Gastroesophageal sphincter (tissue), 4 donors: Measurements from ENCODE around the gene CSF1. TPM values are rescaled to one million over a fixed set of nuclear protein-coding genes. Genes with fewer than 3 reads are reported as not detected.
A peak's percentile ranks its signal among the peaks of the same experiment; 100 is the strongest.

Experiments used
- ATAC-seq: fragments of 150-250 bp; one replicate; pipeline ENCODE4 v1.9.1; 2016; ENCODE audit warnings: mild to moderate bottlenecking, moderate library complexity
- H3K27ac ChIP-seq, 4 donors: fragments of 200-600 bp; sonication (generic) in 3 of 4; 1 replicate in 3 of 4; 2 replicates in 1 of 4; pipeline ENCODE4 v1.5.1; 2016 to 2019
- H3K27me3 ChIP-seq: fragments of 200-600 bp; sonication (generic); one replicate; pipeline ENCODE4 v1.5.1; 2019
- H3K36me3 ChIP-seq, 2 donors: fragments of 200-600 bp; sonication (generic); one replicate each; pipeline ENCODE4 v1.5.1; 2019; ENCODE audit warnings: control low read depth in 1 of 2
- H3K4me1 ChIP-seq, 3 donors: fragments of 200-600 bp; sonication (generic); 1 replicate in 2 of 3; 2 replicates in 1 of 3; pipeline ENCODE4 v1.5.1; 2016 to 2019; ENCODE audit warnings: control low read depth in 2 of 3
- H3K4me3 ChIP-seq, 2 donors: fragments of 200-600 bp; sonication (generic); one replicate each; pipeline ENCODE4 v1.5.1; 2019; ENCODE audit warnings: mild to moderate bottlenecking in 1 of 2, moderate library complexity in 1 of 2
- H3K9me3 ChIP-seq, 3 donors: fragments of 200-600 bp; sonication (generic); one replicate each; pipeline ENCODE4 v1.5.1; 2017 to 2019; ENCODE audit warnings: control low read depth in 2 of 3
- CTCF ChIP-seq, 4 experiments: fragments of 200-600 bp in 2 of 4; fragments of 450-650 bp in 2 of 4; sonication (generic) in 1 of 4; IDR thresholded peaks; one replicate each; pipeline ENCODE4 v1.5.1; 2017 to 2019; ENCODE audit warnings: antibody characterized with exemption in 4 of 4, mild to moderate bottlenecking in 2 of 4, moderate library complexity in 2 of 4
- EP300 ChIP-seq: sonication (generic); formaldehyde crosslinking; IDR thresholded peaks from one replicate; pipeline ENCODE4 v1.6.1; 2017; ENCODE audit warnings: antibody characterized with exemption, mild to moderate bottlenecking
- POLR2A ChIP-seq, 2 donors: fragments of 450-650 bp; IDR thresholded peaks; one replicate each; pipeline ENCODE4 v1.6.1; 2017; ENCODE audit warnings: antibody characterized with exemption in 2 of 2, mild to moderate bottlenecking in 2 of 2, moderate library complexity in 1 of 2
- POLR2AphosphoS5 ChIP-seq: sonication (generic); formaldehyde crosslinking; IDR thresholded peaks from one replicate; pipeline ENCODE4 v1.6.1; 2017; ENCODE audit warnings: antibody characterized with exemption
- WGBS, 2 donors: methylation state at CpG; one replicate each; pipeline ENCODE4 v1.1.5; 2018; ENCODE audit warnings: low coverage in 1 of 2; 5-methylcytosine and 5-hydroxymethylcytosine counted together
- total RNA-seq, 4 donors: library from RNA; depleted of rRNA; stranded (reverse); fragments of >200 nt; gene quantifications; one replicate each; pipeline ENCODE4 v1.1.0, GENCODE V29; 2016

CSF1 gene
- total RNA-seq, 4 donors from 2014 or later, result 29.6 to 50.8 (median 45.9) TPM

- peaks cover 0 to 61% of the 10 kb centered on the region in 2 donors for H3K36me3 ChIP-seq
- H3K27me3 ChIP-seq, result no peaks in the 10 kb centered on the region
- WGBS, 2 donors, result 12% methylated on average over 3 of the region's 8 CpGs; no CpG with 5 or more reads in 1 of the 2 donors
- no peak overlapping the region for H3K4me3 ChIP-seq
- TF ChIP-seq EP300 (no peak), POLR2AphosphoS5 (no peak), POLR2A (IDR thresholded peaks at IDR 0.05) (no peak), CTCF (IDR thresholded peaks at IDR 0.05) (no peak)
- H3K4me1 ChIP-seq, result peaks cover 0 to 69% (median 50%) of the 10 kb centered on the region in 3 donors
- H3K9me3 ChIP-seq, result no peaks in the 10 kb centered on the region
- ATAC-seq, result peak; percentile 21
- H3K27ac ChIP-seq, result peak overlapping the region; percentile 25 to 80 (median 77)
Observed at GRCh38 chr1:109928591-109929111, 18.0 kb downstream of the CSF1 start.

GRCh38 chr1:109929170-109929569 lies 18.5 kb downstream of the CSF1 start:
- Histone ChIP-seq H3K27ac (peak overlapping the region in 3 of 4 donors; percentile 77 to 80 (median 77)), H3K27me3 (no peaks in the 10 kb centered on the region), H3K4me3 (no peak overlapping the region), H3K4me1 (peaks cover 0 to 73% (median 56%) of the 10 kb centered on the region in 3 donors), H3K36me3 (peaks cover 0 to 55% of the 10 kb centered on the region in 2 donors), H3K9me3 (no peaks in the 10 kb centered on the region)
- TF ChIP-seq POLR2A (IDR thresholded peaks at IDR 0.05), result no peak
- no peak for TF ChIP-seq CTCF (IDR thresholded peaks at IDR 0.05)
- TF ChIP-seq POLR2AphosphoS5, result no peak
- TF ChIP-seq EP300, result no peak
- no peak for ATAC-seq
- WGBS, 2 donors, result no CpG with 5 or more reads among the region's 11 CpGs

GRCh38 chr1:109929588-109930251 lies 19.1 kb downstream of the CSF1 start:
- H3K4me3 ChIP-seq, result no peak overlapping the region
- H3K9me3 ChIP-seq, result no peaks in the 10 kb centered on the region
- no peak for ATAC-seq
- H3K27me3 ChIP-seq, result no peaks in the 10 kb centered on the region
- H3K4me1 ChIP-seq, result peaks cover 0 to 76% (median 57%) of the 10 kb centered on the region in 3 donors
- H3K36me3 ChIP-seq, result peaks cover 0 to 50% of the 10 kb centered on the region in 2 donors
- 60 to 86% methylated on average over 1 to 2 of the region's 11 CpGs for WGBS, 2 donors
- peak overlapping the region in 3 of 4 donors; percentile 77 to 80 (median 77) for H3K27ac ChIP-seq
- TF ChIP-seq POLR2A (IDR thresholded peaks at IDR 0.05) (no peak), EP300 (no peak), CTCF (IDR thresholded peaks at IDR 0.05) (no peak), POLR2AphosphoS5 (no peak)

- Histone ChIP-seq H3K36me3 (peaks cover 0 to 43% of the 10 kb centered on the region in 2 donors), H3K27ac (peak overlapping the region; percentile 12 to 80 (median 77)), H3K9me3 (no peaks in the 10 kb centered on the region), H3K4me3 (no peak overlapping the region), H3K4me1 (peaks cover 0 to 76% (median 57%) of the 10 kb centered on the region in 3 donors), H3K27me3 (no peaks in the 10 kb centered on the region)
- ATAC-seq, result no peak
- no peak for TF ChIP-seq POLR2AphosphoS5
- no peak for TF ChIP-seq EP300
- no peak for TF ChIP-seq CTCF (IDR thresholded peaks at IDR 0.05)
- no peak for TF ChIP-seq POLR2A (IDR thresholded peaks at IDR 0.05)
- 73 to 83% methylated on average over 1 to 2 of the region's 9 CpGs for WGBS, 2 donors
Observed at GRCh38 chr1:109930252-109930993, 19.8 kb downstream of the CSF1 start.
